GM13977 (cell line): ENCODE results near the gene PRKCE.

Source experiments
- DNase-seq: peaks from one replicate; pipeline ENCODE4 v3.0.0; 2012; ENCODE audit warnings: low spot score
- CTCF ChIP-seq: IDR thresholded peaks from 2 replicates; pipeline ENCODE4 v1.5.1; 2012; ENCODE audit warnings: mild to moderate bottlenecking, control low read depth; ENCODE audit not compliant: insufficient read depth; ENCODE audit errors: extremely low read depth, missing control alignments
- in situ Hi-C: fragments of 300-500 bp; cut with MboI; formaldehyde crosslinking; loops from one replicate; pipeline ENCODE4 v1.12.0; 2022; ENCODE audit warnings: low sequenced_read_pairs, low pct_unique_long_range_greater_than_20kb, mixed read lengths, inconsistent platforms; ENCODE audit not compliant: unreplicated experiment

Gene PRKCE

DNA sequence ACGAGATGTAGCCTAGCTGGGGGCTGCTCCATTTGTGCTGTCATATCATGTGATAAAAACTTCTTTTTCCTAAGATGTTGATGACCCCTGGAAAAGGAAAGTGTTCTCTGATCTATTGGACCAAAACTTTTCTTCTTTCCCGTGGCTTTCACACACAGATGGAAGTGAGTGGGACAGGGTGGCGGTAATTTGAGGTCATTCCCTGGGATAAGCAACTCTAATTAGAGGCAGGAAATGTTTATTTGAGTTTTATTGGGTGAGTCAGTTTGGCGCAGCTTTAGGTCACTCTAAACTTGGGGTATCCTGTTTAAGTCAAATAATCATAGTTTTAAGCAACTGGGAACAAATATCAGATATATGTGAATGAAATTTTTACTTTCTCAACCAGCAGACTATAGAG, 424.8 kb downstream of the PRKCE start:
- DNase-seq: no peak
- in situ Hi-C loops: no loop called here
- no peak for TF ChIP-seq CTCF

DNA sequence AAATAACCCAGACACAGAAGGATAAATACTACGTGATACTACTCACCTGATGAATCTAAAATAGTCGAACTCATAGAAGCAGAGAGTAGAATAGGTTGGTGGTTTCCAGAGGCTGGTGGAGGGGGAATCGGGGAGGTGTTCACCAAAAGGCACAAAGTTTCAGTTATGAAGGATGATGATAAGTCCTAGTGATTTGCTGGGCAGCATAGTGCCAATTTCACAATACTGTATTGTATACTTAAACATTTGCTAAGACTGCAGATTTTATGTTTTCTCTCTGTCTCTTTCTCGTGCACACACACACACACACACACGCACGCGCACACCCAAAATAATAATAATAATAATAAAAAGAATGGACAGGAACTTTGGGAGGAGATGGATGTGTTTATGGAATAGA, 425.4 kb downstream of the PRKCE start:
- in situ Hi-C loops: no loop called here
- no peak for DNase-seq
- TF ChIP-seq CTCF: no peak

DNA sequence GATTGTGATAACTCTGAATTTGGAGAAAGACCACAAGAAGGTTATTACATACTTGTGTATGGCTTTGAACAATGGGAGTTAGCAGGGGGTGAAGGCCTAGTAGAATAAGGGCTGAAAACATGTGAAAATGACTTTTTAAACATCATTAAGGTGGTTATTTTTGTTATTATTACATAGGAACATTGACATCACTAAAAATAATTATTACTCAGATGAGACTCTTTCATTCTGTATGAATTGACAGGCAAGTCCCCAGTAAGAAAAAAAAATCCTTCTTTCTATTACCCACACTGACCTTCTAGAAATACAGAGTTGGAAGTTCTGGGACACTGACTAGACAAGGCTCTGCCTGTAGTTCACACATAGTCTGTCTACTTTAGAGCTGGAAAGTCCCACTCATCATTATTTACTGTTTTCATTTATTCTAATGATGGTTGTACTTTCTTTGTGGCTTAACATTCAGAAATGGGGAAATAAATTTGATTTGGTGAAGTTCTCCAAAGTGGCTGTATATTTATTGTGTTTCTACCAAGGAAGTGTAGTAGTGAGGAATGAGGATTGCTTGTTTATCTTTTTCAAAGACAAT, 426.1 kb downstream of the PRKCE start:
- TF ChIP-seq CTCF: no peak
- in situ Hi-C loops: no loop called here
- DNase-seq: peak; percentile 12

DNA sequence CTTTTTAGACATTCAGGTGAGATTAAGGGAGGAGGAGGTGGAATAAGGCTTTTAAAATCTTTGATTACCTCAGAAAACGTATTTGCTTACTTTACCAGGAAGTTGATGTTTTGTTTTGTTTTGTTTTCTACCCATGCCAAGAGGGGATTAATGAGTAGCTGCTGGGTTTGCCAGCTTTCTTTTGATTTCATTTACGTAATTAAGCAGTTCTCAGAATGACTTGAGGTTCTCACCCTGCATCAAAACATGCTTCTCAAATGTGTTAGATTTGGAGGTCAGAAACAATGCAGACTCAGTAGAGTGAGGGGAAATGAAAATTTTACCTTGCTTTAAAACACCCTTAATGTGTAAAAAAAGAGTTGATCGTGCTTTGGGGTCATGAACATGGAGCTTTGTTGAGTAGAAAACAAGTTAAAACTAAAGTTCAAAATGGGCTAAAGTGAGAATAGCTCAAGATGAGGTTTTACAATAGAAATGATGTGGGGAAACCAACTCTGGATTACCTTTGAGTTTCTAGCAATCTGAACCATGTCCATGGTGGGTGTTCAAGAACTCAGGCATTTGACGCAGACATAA, 428.6 kb downstream of the PRKCE start:
- peak; percentile 24 for DNase-seq
- no peak for TF ChIP-seq CTCF
- in situ Hi-C loops: no loop called here

GRCh38 chr2:46082531-46083485, 431.3 kb downstream of the PRKCE start:
- no peak for TF ChIP-seq CTCF
- in situ Hi-C loops: no loop called here
- DNase-seq: no peak

DNA sequence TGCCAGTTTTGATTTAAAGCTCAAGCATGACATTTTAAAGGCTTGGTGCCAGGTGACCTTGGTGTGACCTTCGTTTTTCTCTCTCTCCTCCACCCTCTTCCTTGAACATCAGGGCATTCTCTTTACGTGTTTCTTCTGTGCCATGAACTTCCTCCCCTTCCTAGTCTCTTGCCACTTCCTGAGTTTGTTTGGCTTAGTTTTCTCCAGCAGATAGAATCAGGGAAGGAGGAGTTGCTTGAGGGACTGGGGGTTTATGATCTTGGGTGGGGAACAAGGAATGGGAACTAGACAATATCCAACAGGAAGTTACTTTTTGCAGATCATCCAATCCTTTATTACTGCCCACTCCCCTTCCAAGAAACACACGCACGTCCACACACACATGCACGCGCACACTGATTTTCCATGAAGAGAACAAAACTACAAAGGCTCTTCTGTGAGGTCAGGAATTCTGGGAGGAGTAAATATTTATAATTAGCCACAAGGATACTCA, 435.1 kb downstream of the PRKCE start:
- TF ChIP-seq CTCF: no peak
- in situ Hi-C loops: no loop called here
- no peak for DNase-seq
